ENCODE measurements around the gene MOGAT1. TPM values are rescaled to one million over a fixed set of nuclear protein-coding genes. Genes with fewer than 3 reads are reported as not detected.

The MOGAT1 gene
- total RNA-seq, 1 experiment from 2014 or later: not detected

- no peak for TF ChIP-seq CTCF (IDR thresholded peaks at IDR 0.05; ENCODE audit: unreplicated experiment)
- H3K27ac Mint-ChIP-seq (ENCODE audit: low read depth, unreplicated experiment): no peak overlapping the region
- intact Hi-C loops (cut with micrococcal nuclease): no loop called here
- H3K4me3 Mint-ChIP-seq (ENCODE audit: unreplicated experiment): no peak overlapping the region
- DNase-seq (ENCODE audit: unreplicated experiment): no peak
- ChIA-PET CTCF (interaction anchor here (0.7 kb wide), 1 partner anchor 10 kb away, joined by 3 read pairs; no protein-coding TSS in a partner anchor), POLR2A (no interaction called here)
- H3K9me3 Mint-ChIP-seq (ENCODE audit: unreplicated experiment): no peaks in the 10 kb centered on the region
- no peaks in the 10 kb centered on the region for H3K36me3 Mint-ChIP-seq (ENCODE audit: insufficient read depth, unreplicated experiment)
- H3K4me1 Mint-ChIP-seq (ENCODE audit: insufficient read depth, unreplicated experiment): peaks cover 10% of the 10 kb centered on the region
- no peaks in the 10 kb centered on the region for H3K27me3 Mint-ChIP-seq (ENCODE audit: insufficient read depth, unreplicated experiment)
- no TSS peak for BruUV-seq (replicated peaks)
Observed at GRCh38 chr2:222747526-222748160, 76.2 kb downstream of the MOGAT1 start.

GRCh38 chr2:222750533-222750932 is 79.1 kb downstream of the MOGAT1 start:
- H3K27ac Mint-ChIP-seq (ENCODE audit: low read depth, unreplicated experiment): no peak overlapping the region
- POLR2A ChIA-PET: interaction anchor here (0.7 to 0.9 kb wide), 2 partner anchors 37 to 119 kb away, joined by 3 read pairs; no protein-coding TSS in a partner anchor
- no peaks in the 10 kb centered on the region for H3K36me3 Mint-ChIP-seq (ENCODE audit: insufficient read depth, unreplicated experiment)
- intact Hi-C loops (cut with micrococcal nuclease): no loop called here
- CTCF ChIA-PET: interaction anchor here (0.6 to 1.1 kb wide), 4 partner anchors 42 to 1111 kb away, joined by 3 to 8 read pairs (median 3); no protein-coding TSS in a partner anchor
- BruUV-seq (replicated peaks): no TSS peak
- H3K4me1 Mint-ChIP-seq (ENCODE audit: insufficient read depth, unreplicated experiment): peaks cover 14% of the 10 kb centered on the region
- H3K9me3 Mint-ChIP-seq (ENCODE audit: unreplicated experiment): no peaks in the 10 kb centered on the region
- DNase-seq (ENCODE audit: unreplicated experiment): no peak
- TF ChIP-seq CTCF (IDR thresholded peaks at IDR 0.05; ENCODE audit: unreplicated experiment): no peak
- H3K27me3 Mint-ChIP-seq (ENCODE audit: insufficient read depth, unreplicated experiment): no peaks in the 10 kb centered on the region
- H3K4me3 Mint-ChIP-seq (ENCODE audit: unreplicated experiment): no peak overlapping the region

GRCh38 chr2:222751238-222751637 is 79.8 kb downstream of the MOGAT1 start:
- peaks cover 17% of the 10 kb centered on the region for H3K4me1 Mint-ChIP-seq (ENCODE audit: insufficient read depth, unreplicated experiment)
- H3K36me3 Mint-ChIP-seq (ENCODE audit: insufficient read depth, unreplicated experiment): no peaks in the 10 kb centered on the region
- intact Hi-C loops (cut with micrococcal nuclease): no loop called here
- no peaks in the 10 kb centered on the region for H3K27me3 Mint-ChIP-seq (ENCODE audit: insufficient read depth, unreplicated experiment)
- BruUV-seq (replicated peaks): no TSS peak
- DNase-seq (ENCODE audit: unreplicated experiment): no peak
- ChIA-PET POLR2A (no interaction called here), CTCF (no interaction called here)
- no peak overlapping the region for H3K27ac Mint-ChIP-seq (ENCODE audit: low read depth, unreplicated experiment)
- H3K9me3 Mint-ChIP-seq (ENCODE audit: unreplicated experiment): no peaks in the 10 kb centered on the region
- TF ChIP-seq CTCF (IDR thresholded peaks at IDR 0.05; ENCODE audit: unreplicated experiment): no peak
- H3K4me3 Mint-ChIP-seq (ENCODE audit: unreplicated experiment): no peak overlapping the region

- TF ChIP-seq CTCF (IDR thresholded peaks at IDR 0.05; ENCODE audit: unreplicated experiment): no peak
- no peak for DNase-seq (ENCODE audit: unreplicated experiment)
- H3K4me1 Mint-ChIP-seq (ENCODE audit: insufficient read depth, unreplicated experiment): peaks cover 25% of the 10 kb centered on the region
- intact Hi-C loops (cut with micrococcal nuclease): no loop called here
- H3K9me3 Mint-ChIP-seq (ENCODE audit: unreplicated experiment): no peaks in the 10 kb centered on the region
- no peak overlapping the region for H3K27ac Mint-ChIP-seq (ENCODE audit: low read depth, unreplicated experiment)
- no peaks in the 10 kb centered on the region for H3K27me3 Mint-ChIP-seq (ENCODE audit: insufficient read depth, unreplicated experiment)
- H3K36me3 Mint-ChIP-seq (ENCODE audit: insufficient read depth, unreplicated experiment): no peaks in the 10 kb centered on the region
- no peak overlapping the region for H3K4me3 Mint-ChIP-seq (ENCODE audit: unreplicated experiment)
- POLR2A ChIA-PET: interaction anchor here (0.7 to 0.8 kb wide), 2 partner anchors 53 to 155 kb away, joined by 3 to 5 read pairs; no protein-coding TSS in a partner anchor
- CTCF ChIA-PET: interaction anchor here (1.0 to 1.6 kb wide), 3 partner anchors 32 to 111 kb away, joined by 3 to 7 read pairs (median 3); no protein-coding TSS in a partner anchor
- BruUV-seq (replicated peaks): no TSS peak
Observed at GRCh38 chr2:222751821-222752719, 80.6 kb downstream of the MOGAT1 start.
